Right renal pelvis (tissue), 4 donors: ENCODE results near the gene ITGA1. TPM values are rescaled to one million over a fixed set of nuclear protein-coding genes. Genes with fewer than 3 reads are reported as not detected.

ENCODE experiments used
- DNase-seq, 4 donors: peaks; one replicate each; pipeline ENCODE4 v3.0.0-alpha.2; 2013; ENCODE audit warnings: low read depth in 4 of 4, low spot score in 3 of 4, missing footprints in 1 of 4
- polyA plus RNA-seq, 4 donors: library from polyadenylated mRNA; unstranded; fragments of 120-200 nt; gene quantifications; one replicate each; pipeline ENCODE4 v1.2.1, GENCODE V29; 2013; ENCODE audit not compliant: insufficient read length in 4 of 4

Gene ITGA1
- polyA plus RNA-seq, 4 donors = 47.6 to 63.5 (median 58.8) TPM

DNA sequence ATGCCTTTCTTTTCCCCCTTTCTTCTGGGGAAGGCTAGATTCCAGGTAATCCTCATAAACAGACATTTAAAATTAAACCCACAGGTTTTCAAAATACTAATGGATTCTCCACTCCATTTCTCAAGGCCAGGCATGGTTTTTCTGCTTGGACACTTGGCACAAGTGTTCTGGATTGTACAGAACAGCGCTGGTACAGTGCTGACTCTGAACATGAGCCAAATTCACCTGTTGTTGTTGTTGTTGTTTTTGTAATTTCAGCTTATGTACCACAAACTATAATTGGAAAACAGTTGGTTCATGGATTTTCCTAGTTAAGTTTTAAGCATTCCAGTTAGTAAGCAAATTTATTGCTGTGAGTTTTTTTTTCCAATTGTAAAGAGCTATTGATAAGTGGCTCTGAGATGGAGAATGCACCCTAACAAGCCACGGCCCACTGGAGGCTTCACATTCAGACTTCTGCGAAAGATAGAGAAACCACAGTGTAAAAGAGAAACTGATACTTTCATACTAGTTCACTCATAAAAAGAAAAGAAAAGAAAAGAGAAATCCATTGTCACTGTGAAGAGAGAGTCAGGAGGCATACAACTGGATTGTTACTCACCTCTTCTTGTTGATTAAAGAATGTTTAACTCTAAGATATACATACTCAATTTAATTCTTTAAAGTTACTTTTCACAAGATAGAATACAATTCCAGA is 16.2 kb upstream of the ITGA1 start:
- no peak for DNase-seq

DNA sequence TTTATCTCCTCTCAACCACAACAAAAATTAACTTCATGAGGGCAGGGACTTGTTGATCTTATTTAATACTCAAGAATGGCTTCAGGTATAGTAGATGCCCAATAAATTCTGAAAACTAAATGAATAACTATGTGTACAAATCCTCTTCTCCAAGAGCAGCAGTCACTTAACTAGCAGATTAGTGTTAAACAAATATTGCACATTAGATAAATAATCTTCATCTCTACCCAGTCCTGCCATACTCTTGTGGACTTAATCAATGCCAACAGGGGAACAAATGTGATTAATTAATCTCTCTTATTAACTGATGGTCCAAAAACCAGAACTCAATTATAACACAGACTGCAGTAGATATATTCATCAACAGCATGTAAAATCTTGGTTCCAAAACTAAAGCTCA is 15.0 kb upstream of the ITGA1 start:
- no peak for DNase-seq

DNA sequence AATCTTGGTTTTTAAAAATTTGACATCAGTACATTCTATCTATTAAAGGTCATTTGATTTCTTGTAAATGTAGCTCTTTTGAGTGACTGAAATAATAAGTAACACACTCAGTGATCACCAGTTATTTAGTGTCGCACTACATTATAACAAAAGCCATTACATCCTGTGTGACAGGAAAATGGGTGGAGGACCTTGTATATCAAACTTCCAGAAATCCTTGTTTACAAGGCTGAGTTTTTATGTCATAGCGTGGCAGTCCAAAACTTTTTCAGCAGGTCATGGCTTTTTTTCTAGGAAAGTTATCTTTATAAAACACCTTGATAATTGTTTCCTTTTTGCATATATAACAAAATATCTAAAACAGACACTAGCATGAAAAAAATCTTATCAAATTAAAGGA is 14.4 kb upstream of the ITGA1 start:
- DNase-seq = no peak

GRCh38 chr5:52774005-52774410 is 13.7 kb upstream of the ITGA1 start:
- no peak for DNase-seq

GRCh38 chr5:52776116-52776515 is 11.6 kb upstream of the ITGA1 start:
- DNase-seq = no peak

DNA sequence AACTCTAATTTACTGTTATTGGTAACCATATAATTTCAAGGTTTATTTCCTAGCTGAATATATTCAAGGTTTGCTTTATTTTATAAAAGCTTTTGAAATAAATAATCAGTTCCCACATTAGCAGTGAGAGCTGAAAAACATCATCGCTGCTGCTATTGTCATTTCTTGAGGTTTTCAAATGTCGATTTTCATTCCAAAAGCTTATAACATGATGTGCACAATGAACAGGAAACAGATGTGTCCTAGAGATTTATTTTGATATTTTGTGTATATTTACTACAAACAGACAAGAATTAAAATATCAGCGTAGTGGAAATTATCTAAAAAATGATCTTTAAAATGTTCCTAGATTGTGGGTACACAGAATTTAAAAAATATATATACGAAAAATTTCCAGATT is 10.5 kb upstream of the ITGA1 start:
- no peak for DNase-seq

- DNase-seq = no peak
Measured at GRCh38 chr5:52778781-52779180, 8.9 kb upstream of the ITGA1 start.

- DNase-seq = no peak
Measured at GRCh38 chr5:52779213-52779612, 8.5 kb upstream of the ITGA1 start.

DNA sequence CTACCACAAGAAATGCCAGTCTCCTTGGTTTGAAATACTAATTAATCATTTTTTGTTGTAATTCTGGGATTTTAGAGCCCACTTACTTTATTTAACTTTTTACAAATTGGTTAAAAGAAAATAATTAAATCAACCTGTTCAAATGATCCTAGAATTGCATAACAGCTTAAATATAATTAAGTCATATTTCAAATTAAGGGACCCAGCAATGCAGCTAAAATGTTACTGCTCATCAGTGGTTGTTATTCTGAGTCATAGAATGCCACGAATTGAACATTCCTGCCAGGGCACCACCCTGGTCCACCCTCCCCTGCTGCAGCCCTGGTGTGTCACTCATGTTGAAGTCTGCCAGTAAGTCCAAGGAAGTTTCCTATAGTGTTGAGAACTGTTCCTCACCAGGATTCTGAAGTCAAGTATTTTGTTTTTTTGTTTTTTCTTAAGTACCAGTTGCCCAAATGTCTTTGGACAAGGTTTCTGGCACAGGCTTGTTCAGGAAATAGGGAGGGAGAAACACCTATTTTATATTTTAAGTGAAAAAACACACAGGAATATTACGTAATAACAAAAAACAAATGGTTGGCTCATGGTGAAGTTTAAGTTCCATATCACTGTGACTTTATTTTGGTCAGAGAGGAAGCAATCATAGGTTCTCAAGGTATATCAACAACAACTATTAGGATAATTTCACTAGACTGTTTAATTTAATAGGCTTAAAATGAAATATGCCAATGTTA is 4.3 kb upstream of the ITGA1 start:
- no peak for DNase-seq

GRCh38 chr5:52784737-52785136 is 3.0 kb upstream of the ITGA1 start:
- no peak for DNase-seq

DNA sequence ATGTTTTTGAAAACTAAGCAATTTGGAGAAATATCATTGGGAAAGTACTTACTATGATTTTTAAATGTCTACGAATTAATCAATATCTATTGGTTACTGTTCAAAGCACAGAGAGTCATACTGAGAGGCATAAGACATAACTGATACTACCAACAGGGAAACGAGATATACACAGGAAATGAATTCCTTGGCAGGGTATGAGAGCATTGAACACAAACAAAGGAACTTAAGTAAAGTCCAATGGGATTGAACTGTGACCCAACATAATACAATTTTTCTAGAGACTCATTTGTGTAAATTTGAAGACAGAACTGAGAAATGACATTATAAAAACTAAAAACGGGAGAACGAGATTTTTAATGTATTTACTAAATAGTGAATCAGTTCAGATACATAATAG is 1.3 kb upstream of the ITGA1 start:
- DNase-seq = no peak

DNA sequence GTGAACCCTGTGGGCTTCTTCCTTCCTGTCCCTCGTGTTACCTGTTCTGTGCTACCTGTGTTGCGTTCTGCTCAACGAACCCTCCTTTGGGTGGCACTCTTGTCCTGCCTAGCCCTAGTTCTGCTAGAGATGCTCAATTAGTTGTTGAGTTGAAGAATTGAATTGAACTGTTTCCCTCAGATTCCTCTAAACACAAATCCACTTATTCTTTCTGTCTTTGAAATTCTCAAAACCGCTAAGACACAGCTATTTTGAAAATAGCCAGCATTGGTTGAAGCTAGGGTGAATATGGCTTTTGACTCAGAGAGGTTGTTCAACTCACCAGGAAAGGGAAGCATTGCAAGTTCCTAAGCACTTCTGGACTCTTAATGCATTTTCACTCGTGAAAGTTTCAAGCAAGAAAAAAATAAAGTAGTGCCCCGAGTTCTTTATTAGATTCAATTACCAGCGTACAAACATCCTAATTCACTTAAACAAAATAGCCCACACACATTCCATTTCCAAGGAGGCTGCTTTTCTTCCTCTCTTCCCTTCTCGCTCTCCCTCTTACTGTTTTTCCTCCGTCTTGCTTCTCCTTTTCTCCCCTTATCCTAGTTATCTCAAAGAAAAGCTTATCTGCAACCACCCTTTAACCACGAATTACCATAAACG is 642 bp upstream of the ITGA1 start:
- DNase-seq = no peak

DNA sequence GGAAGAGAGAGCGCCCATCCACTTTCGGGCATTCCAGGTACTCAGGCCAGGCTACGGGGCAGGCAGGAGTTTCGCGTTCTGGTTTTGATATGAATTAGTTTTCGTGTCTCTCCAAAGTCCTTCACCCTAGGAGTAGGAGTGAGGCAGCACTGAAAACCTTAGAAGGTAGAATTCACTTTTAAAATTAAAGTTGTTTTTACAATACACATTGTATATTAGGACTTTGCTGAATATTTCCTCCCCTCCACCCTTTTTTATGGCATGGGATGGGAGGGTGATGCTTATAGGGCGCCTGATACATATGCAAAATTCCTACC is 747 bp downstream of the ITGA1 start:
- DNase-seq = no peak

GRCh38 chr5:52789378-52789777 is 1.7 kb downstream of the ITGA1 start:
- no peak for DNase-seq

DNA sequence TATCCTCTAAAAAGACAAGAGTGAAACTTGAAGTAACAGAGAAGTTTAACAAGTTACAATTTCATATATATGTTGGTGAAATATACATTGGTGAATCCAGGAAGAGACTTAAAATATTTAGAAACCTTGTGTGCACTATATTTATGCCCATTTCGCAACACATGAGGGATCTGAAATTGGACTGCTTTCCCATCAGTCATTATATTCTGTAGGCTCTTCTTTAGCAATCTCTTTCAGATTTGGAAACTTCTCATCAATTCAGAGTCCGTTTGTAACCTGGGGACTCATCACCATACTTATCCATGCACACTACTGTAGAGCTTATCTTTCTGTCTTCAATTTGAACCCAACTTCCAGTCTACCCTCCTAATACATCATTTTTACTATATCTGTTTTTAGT is 2.1 kb downstream of the ITGA1 start:
- DNase-seq = no peak

GRCh38 chr5:52791366-52791765 is 3.6 kb downstream of the ITGA1 start:
- DNase-seq = no peak

GRCh38 chr5:52794519-52794918 is 6.8 kb downstream of the ITGA1 start:
- no peak for DNase-seq

- no peak for DNase-seq
Measured at GRCh38 chr5:52796031-52796430, 8.3 kb downstream of the ITGA1 start.

DNA sequence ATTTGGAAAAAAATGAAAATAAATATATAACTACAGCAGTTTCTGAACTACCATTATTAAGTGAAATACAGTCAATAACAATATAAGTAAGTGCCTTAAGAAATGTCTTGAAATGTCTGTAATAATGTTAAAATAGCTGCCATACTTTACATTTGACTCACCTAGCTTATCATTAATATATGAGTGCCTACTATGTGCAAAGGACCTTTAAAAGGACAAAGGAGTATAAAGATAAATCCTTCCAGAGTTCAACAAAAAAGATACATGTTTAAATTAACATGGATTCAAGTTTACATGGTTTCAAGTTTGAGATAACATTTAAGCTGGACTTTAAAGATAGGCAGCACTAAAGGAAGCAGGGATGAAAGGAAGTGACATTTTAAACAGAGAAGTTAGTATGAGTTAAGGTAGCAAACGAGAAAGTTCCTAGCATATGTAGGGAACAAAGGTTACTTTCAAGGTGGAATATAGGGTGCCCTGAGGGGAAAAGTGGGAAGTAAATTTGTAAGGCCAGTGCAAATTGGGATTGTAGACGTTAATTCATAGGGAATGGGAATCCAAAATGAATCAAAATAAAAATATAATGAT is 8.9 kb downstream of the ITGA1 start:
- DNase-seq = no peak

DNA sequence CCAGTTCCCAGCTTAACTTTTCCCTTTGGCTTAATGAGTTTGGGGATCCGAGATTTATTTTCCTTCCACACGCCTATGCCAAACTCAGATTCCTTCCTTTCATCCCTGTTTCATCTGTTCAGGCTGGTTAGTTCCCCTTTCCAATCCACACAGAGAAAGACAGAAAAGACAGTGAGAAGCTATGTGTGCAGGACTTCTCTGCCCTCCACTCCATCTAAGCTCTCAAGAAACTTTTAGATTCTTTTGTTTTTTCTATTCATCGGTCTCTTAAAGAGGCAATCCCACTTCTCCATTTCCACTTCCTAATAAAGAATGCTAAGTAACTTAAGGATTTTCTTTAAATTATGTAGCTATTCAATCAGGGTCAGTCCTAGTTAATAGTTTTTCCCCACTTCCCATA is 11.2 kb downstream of the ITGA1 start:
- no peak for DNase-seq

DNA sequence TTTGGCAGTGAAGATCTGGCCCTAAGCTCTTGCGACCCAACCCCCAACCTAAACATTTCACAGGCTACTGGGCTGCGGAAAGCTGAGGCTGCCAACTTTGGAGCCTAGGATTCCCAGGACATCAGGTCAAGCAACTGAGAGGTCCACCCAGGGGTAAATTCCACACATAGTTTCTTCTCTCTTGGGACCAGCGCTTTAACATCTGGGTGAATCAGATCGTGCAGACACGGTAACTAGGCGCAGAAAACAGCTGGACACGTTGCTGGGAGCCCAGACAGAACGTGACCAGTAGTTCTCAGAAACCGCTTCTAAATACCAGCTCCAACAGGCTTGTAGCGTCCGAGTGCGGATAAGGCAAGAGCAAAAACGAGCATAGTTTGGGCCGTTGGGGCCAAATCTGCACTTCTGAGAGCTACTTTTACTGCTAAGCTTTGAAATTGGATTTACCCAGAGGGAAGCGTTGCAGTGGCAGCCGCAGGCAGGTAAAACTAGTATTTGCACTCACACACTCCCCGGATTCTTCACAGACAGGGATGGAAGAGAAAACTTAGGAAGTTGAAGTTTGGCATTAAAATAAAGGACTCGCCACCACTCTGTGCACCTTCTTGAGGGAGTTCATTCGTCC is 11.8 kb downstream of the ITGA1 start:
- no peak for DNase-seq
